ENCODE measurements around the gene TXNDC8. TPM values are rescaled to one million over a fixed set of nuclear protein-coding genes. Genes with fewer than 3 reads are reported as not detected.

The TXNDC8 gene
- not detected in 2 replicates for total RNA-seq

GRCh38 chr9:110337727-110338126, at the start of gene TXNDC8:
TXNDC8 (minus strand) TSS chr9:110337863.

GRCh38 chr9:110256380-110257096, 81.1 kb downstream of the TXNDC8 start, which contains the start of gene TXN:
TXN (minus strand) TSS chr9:110256507; CDS start chr9:110256435, 72 bp downstream.

Other genes with a start within 250 kb of the TXNDC8 start
- gene C9orf152, start 129.7 kb downstream of the TXNDC8 start, total RNA-seq = under 0.01 TPM in 1 of 2 replicates, not detected in the other
- gene TXN, start 81.4 kb downstream of the TXNDC8 start, total RNA-seq = 236 and 281 TPM in 2 replicates
- under 0.01 and 0.66 TPM in 2 replicates for gene SVEP1, start 241.9 kb upstream of the TXNDC8 start, total RNA-seq